ENCODE data around the gene MCM3.

The MCM3 gene

GRCh38 chr6:52284460-52285176 is at the start of gene MCM3:
MCM3 (minus strand) TSS chr6:52284742; CDS start chr6:52284674, 68 bp downstream.
- peak; percentile 99 for DNase-seq

DNA sequence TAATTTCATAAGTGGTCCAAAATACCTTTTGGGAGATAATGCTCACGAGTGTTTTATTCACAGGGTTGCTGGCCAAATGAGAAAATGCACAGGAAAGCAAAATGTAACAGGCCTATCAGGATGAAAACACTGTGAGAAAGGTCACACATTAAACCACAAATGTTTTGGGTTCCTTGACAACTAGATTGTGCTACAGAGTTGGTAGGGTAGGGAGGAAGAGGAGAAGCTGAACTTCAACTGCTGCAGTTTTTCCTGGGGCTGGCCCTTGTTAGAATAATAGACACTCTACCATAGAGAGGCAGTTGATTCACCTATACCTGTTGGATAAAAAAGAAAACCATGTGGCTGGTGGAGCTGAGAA is 49.3 kb upstream of the MCM3 start:
- DNase-seq = no peak

GRCh38 chr6:52331793-52332457 is 47.4 kb upstream of the MCM3 start:
- no peak for DNase-seq

DNA sequence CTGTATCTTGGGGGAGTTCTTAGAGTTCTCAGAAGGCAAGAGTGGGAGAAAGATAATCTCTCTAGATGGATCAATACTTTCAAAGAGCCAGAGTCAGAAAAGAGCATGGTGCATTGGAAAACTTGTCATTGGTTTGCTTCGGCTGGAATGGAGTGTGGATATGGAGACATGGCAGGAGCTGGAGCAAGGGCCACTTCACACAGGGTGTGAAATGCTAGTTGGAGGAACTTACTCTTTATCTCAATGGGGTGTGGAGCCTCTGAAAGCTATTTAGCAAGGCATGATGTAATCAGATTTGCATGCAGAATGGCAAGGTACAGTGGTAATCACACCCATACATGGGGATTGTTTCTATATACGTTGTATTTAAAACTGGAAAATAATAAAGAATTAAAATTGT is 45.9 kb upstream of the MCM3 start:
- DNase-seq = peak in 1 of 2 experiments; percentile 44

GRCh38 chr6:52328729-52329128 is 44.2 kb upstream of the MCM3 start:
- DNase-seq = no peak

- DNase-seq = no peak
These were observed 43.7 kb upstream of the MCM3 start for GRCh38 chr6:52328303-52328662.

- DNase-seq = no peak
These were observed 42.2 kb upstream of the MCM3 start for GRCh38 chr6:52326540-52327364.

DNA sequence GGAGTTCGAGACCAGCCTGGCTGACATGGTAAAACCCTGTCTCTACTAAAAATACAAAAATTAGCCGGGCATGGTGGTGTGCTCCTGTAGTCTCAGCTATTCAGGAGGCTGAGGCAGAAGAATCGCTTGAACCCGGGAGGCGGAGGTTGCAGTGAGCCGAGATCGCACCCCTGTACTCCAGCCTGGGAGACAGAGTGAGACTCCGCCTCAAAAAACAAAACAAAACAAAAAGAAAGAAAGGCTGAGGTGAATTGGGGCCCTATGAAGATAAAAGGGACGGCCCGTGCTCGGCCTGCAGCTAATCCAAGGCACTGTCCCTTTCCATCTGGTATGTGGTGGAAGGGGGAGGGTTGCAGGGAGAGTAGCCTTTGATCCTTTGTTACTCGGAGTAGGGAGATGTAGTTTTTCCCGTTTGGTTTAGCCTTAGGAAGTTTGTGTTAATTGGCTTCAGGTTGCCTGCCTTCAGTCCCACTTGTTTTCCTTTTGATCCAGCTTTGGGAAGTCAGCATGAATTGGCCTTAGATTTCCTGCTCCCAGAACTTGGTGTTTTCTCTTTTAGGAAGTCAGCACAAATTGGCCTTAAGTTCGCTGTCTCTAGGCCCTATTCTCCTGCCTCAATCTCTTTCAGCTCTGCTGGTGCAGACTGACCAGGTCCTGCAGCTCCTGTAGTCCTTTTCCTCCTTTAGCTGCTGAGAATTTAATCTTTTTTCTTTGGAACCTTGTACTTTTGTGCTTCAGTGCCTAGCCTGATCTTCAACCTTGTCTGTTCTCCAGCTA is 41.3 kb upstream of the MCM3 start:
- no peak for DNase-seq

GRCh38 chr6:52324189-52324588 is 39.6 kb upstream of the MCM3 start:
- DNase-seq = no peak

GRCh38 chr6:52317841-52318581 is 33.5 kb upstream of the MCM3 start:
- no peak for DNase-seq

GRCh38 chr6:52317211-52317610 is 32.7 kb upstream of the MCM3 start:
- DNase-seq = no peak

DNA sequence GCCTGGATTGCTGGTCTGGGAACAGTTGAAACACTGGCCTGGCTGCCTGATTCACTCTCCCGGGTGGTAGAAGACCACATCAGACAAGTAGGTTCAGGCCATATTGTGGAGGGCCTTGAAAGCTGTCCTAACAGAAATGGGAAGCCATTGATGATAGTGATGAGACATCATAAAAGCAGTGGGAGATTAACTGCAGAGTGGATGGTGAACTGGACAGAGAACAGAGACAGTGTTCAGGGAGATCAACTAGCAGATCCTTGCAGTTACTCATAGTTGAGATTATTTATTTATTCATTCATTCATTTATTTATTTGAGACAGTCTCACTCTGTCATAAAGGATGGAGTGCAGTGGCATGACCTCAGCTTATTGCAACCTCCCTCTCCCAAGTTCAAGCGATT is 30.2 kb upstream of the MCM3 start:
- no peak for DNase-seq

GRCh38 chr6:52312461-52312860 is 27.9 kb upstream of the MCM3 start:
- no peak for DNase-seq

GRCh38 chr6:52310932-52311331 is 26.4 kb upstream of the MCM3 start:
- no peak for DNase-seq

DNA sequence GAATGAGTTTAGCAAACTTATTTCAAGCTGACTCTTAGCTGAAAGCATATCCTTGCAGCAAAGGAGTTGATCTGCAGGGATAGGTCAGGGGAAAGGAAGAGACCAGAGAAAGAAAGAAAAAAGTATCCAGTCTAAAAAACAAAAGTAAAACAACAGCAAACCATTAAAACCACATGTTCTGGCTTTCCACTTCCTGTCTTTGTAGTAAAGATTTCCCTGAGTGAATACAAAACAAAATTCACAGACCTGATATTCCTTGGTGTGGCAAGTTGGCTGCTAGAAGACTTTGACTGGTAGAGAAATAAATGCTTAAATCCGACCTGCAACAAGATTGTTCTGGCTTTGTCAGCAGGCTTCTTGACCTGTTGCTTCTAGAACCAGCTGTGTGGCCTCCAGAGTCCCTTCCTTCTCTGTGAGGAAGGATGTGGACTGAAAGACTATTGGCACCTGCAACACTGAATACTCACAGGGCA is 23.4 kb upstream of the MCM3 start:
- no peak for DNase-seq

DNA sequence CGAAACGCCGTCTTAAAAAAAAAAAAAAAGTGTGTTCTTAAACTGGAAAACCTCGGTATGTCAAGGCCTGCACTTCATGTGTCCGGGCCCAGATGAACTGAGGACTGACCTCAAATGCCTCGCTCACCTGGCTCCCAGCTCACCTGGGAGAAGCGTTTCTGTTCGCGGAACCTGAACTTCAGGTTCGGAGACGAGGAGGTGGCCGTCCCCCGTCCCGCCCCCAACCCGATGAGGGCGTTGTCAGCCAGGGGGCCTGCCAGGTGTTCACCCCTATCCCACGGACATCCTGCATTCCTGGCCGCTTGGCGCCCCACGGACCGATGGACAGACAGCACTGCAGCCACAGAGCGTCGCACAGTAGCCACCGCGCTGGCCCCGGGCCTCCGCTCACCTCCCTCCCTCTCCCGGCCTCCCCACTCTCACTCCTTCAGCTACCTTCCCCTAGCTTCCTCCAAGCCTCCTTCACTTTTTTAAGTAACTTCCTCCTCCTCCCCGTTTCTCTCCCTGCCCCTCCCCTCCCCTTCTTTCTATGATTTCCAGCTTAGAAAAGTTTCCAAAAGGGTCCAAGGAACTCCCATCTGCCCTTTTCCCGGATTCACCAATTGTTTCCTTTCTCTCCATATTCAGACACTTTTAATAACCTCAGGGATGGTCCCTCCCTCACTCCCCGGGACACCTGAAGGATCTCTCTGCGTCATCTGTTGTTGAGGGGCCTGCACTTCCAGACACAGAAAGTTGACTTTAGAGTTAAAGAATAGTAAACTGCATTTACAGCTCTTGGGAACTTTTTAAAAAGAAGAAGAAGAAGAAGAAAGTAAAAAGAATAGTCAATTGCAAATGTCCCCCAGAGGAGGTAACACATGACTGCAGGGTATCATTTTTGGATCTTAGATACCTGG is 22.7 kb upstream of the MCM3 start:
- no peak for DNase-seq

DNA sequence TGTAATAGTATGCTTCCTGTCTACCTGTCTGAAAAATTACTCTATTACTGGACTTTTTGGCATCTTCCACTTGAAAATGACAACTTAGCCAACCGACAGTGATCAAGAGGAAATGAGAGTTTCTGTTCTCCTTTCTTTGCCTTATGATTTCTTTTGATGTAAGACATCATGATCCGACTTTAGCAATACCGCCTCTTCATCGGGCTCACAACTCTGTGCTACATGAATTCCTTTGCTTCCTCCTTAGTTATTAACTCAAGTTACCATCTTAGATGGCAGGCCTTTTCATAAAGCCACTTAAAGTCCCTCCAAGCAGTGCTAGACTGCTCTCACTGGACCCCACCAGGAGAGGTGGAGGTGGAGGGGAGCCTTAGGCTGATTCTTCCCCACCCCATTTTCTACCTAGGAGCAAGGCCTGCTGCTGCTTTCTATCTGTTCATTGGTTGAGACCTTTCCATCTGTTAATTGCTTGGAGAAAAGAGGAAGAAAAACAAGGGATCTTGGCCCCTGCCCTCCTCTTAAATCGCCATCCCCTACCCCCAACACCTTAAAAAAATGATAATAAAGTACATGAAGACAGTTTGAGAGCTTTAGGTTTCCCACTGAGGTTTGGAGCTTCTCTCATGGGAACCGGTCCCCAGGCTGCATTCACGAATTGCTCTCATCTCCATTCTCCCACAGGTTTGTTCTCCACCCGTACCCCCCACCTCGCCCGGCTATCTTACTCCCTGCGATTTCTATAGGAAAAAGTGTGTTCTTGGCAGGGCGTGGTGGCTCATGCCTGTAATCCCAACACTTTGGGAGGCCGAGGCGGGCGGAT is 21.6 kb upstream of the MCM3 start:
- DNase-seq = no peak

GRCh38 chr6:52305411-52305810 is 20.9 kb upstream of the MCM3 start:
- DNase-seq = no peak

DNA sequence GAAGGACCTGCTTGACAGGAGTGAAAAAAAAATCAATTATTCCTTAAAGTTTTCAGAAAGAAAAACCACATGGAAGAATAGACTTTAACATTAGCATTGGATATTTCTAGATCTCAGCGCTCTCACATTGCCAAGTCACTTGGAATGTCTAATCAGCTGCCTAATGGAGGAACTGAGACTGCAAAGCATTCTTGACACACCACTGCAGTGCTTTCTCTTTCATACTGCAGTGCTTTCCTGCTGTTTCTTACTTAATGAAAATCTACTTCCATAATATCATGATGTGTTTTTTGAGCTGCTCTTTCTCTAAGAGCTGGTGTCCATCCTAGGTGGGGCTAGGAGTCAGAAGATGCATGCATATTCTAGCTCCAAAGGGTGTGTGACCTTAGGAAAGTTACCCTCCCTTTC is 20.4 kb upstream of the MCM3 start:
- DNase-seq = no peak

DNA sequence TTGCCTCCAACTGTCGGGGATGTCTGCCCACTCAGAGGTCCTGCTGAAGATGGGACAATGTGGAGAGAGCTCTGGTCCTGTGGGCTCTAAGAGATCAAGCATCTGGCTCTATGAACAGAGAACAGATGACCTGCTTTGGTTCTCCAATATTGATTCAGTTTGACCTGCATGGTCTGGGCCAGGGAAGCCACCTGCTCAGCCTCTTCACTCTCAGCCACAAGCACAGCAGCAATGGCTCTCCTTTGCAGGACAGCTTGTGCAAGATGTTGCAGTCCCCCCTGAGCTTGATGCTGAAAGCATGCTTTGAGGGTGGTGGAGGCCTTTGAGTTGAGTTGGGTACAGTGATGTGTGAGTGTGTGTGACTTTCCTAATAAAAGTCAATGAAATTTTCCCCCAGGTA is 18.6 kb upstream of the MCM3 start:
- no peak for DNase-seq

Data from NCI-H526 (cell line).